Endothelial cell of umbilical vein (primary cell): ENCODE data around the gene UBE2K. TPM values are rescaled to one million over a fixed set of nuclear protein-coding genes. Genes with fewer than 3 reads are reported as not detected.
"Not testable (repeated sequence)": the region's sequence is repeated elsewhere in the genome, so short reads cannot be mapped to it uniquely, and the experiment has no call there.

Source experiments
- BruUV-seq: library from RNA; stranded (reverse); fragments of 400-500 nt; replicated peaks from 2 replicates; lab custom pipeline; 2021; lab: Mats Ljungman, UMichigan
- CTCF ChIA-PET: fragments of 300-600, 350-600 bp; sonication (Branson Sonifier 250); formaldehyde crosslinking; loops from one replicate; lab custom pipeline; 2021; ENCODE audit warnings: antibody characterized with exemption, inconsistent platforms; lab: Charles Lee
- POLR2A ChIA-PET: fragments of 300-600, 350-600 bp; sonication (Branson Sonifier 250); formaldehyde crosslinking; loops from one replicate; lab custom pipeline; 2021; ENCODE audit warnings: antibody characterized with exemption, inconsistent platforms; lab: Charles Lee
- DNase-seq: peaks from one replicate; pipeline ENCODE4 v3.0.0-alpha.2; 2011; ENCODE audit warnings: low read depth, low spot score
- FAIRE-seq: peaks from 2 replicates; lab custom pipeline; 2011; peaks lifted over from hg19 to GRCh38; lab: Jason Lieb, UNC
- H2AFZ ChIP-seq: 2 replicates; pipeline ENCODE4 v1.6.0; 2012; ENCODE audit warnings: low read depth, low read length, control low read depth, inconsistent platforms
- H3K27ac ChIP-seq: 2 replicates; pipeline ENCODE4 v1.5.1; 2011; ENCODE audit warnings: low read depth, mild to moderate bottlenecking, control low read depth, low read length, moderate library complexity; ENCODE audit not compliant: insufficient read depth
- H3K27me3 ChIP-seq, 2 experiments: 2 replicates each; pipeline versions ENCODE4 v1.6.0 to v1.6.1; 2011; ENCODE audit warnings: low read length in 2 of 2, mixed read lengths in 1 of 2; ENCODE audit not compliant: control insufficient read depth in 2 of 2, insufficient read depth in 2 of 2
- H3K36me3 ChIP-seq, 2 experiments: 2 replicates in 1 of 2; 3 replicates in 1 of 2; pipeline ENCODE4 v1.5.1; 2011; ENCODE audit warnings: low read length in 2 of 2, mild to moderate bottlenecking in 1 of 2, moderate library complexity in 1 of 2; ENCODE audit not compliant: control insufficient read depth in 2 of 2, insufficient read depth in 2 of 2; ENCODE audit errors: extremely low read depth in 1 of 2
- H3K4me1 ChIP-seq: 3 replicates; pipeline ENCODE4 v1.5.1; 2011; ENCODE audit warnings: mild to moderate bottlenecking, low read length; ENCODE audit not compliant: control insufficient read depth, insufficient read depth; ENCODE audit errors: extremely low read depth
- H3K4me2 ChIP-seq: 2 replicates; pipeline ENCODE4 v1.6.1; 2011; ENCODE audit warnings: low read length, control low read depth, mixed read lengths; ENCODE audit not compliant: insufficient read depth
- H3K4me3 ChIP-seq, 3 experiments: fragments of 200-600 bp in 1 of 3; sonication (generic), shearing (Covaris generic) in 1 of 3; replicated peaks in 1 of 3; 2 replicates each; pipeline ENCODE4 v1.5.1; 2011 to 2016; ENCODE audit warnings: control low read depth in 3 of 3, low read length in 3 of 3, mild to moderate bottlenecking in 2 of 3, inconsistent platforms in 1 of 3, low read depth in 1 of 3, moderate library complexity in 1 of 3; ENCODE audit not compliant: insufficient read depth in 1 of 3
- H3K79me2 ChIP-seq: 2 replicates; pipeline ENCODE4 v1.6.0; 2012; ENCODE audit warnings: low read length, inconsistent platforms; ENCODE audit not compliant: control insufficient read depth, insufficient read depth
- H3K9ac ChIP-seq: replicated peaks from 2 replicates; pipeline ENCODE3; 2011; ENCODE audit warnings: low read length, control low read depth; ENCODE audit not compliant: insufficient read depth; ENCODE audit errors: extremely low read depth
- H3K9me1 ChIP-seq: replicated peaks from 3 replicates; pipeline ENCODE4 v1.6.0; 2011; ENCODE audit warnings: mild to moderate bottlenecking, low read length; ENCODE audit not compliant: control insufficient read depth, insufficient read depth; ENCODE audit errors: extremely low read depth
- H3K9me3 ChIP-seq: replicated peaks from 2 replicates; pipeline ENCODE4 v1.5.1; 2012; ENCODE audit warnings: low read length, inconsistent platforms; ENCODE audit not compliant: control insufficient read depth, insufficient read depth
- H4K20me1 ChIP-seq: replicated peaks from 2 replicates; pipeline ENCODE3; 2011; ENCODE audit warnings: mild to moderate bottlenecking, low read length; ENCODE audit not compliant: control insufficient read depth, insufficient read depth; ENCODE audit errors: extremely low read depth
- EZH2 ChIP-seq: IDR thresholded peaks from 2 replicates; pipeline ENCODE4 v1.6.1; 2012; ENCODE audit warnings: borderline replicate concordance, low read depth, mild to moderate bottlenecking, moderate library complexity, low read length, inconsistent platforms; ENCODE audit not compliant: severe bottlenecking
- FOS ChIP-seq: IDR thresholded peaks from 2 replicates; pipeline ENCODE4 v1.6.1; 2011; ENCODE audit warnings: mild to moderate bottlenecking, low read length, moderate library complexity, borderline replicate concordance; ENCODE audit not compliant: insufficient read depth
- JUN ChIP-seq: IDR thresholded peaks from 2 replicates; pipeline ENCODE4 v1.6.1; 2011; ENCODE audit warnings: borderline replicate concordance, low read depth; ENCODE audit not compliant: insufficient read length, insufficient read depth
- POLR2A ChIP-seq: IDR thresholded peaks from 2 replicates; pipeline ENCODE4 v1.6.1; 2012; ENCODE audit warnings: low read depth, mild to moderate bottlenecking, control low read depth, low read length
- POLR2AphosphoS5 ChIP-seq: IDR thresholded peaks from 2 replicates; pipeline ENCODE4 v1.6.1; 2012; ENCODE audit warnings: low read depth, mild to moderate bottlenecking, control low read depth, low read length, moderate library complexity; ENCODE audit not compliant: insufficient read depth
- dilution Hi-C: fragments of 300-500 bp; cut with MboI; formaldehyde crosslinking; loops from one replicate; pipeline ENCODE4 v1.15.0; 2019; ENCODE audit warnings: low sequenced_read_pairs; ENCODE audit not compliant: extremely low pct_ligation_motif_present
- intact Hi-C: fragments of 100-400 bp; cut with micrococcal nuclease; formaldehyde crosslinking; loops from one replicate; pipeline ENCODE4 v1.10.0; 2022
- polyA plus RNA-seq, 4 experiments: library from polyadenylated mRNA; depleted of rRNA in 3 of 4; stranded (reverse) in 3 of 4; unstranded in 1 of 4; fragments of >200 nt; gene quantifications; 2 replicates each; pipeline versions ENCODE4 v1.2.1 to v1.2.3, GENCODE V29; 2011 to 2012; ENCODE audit warnings: missing spikeins in 1 of 4
- total RNA-seq: library from RNA; stranded (reverse); gene quantifications from 2 replicates; pipeline ENCODE4 v1.2.3, GENCODE V29; 2021
- TF ChIP-seq, protein P1 (sequence below): IDR thresholded peaks from 2 replicates; pipeline ENCODE4 v1.6.1; 2011; ENCODE audit not compliant: insufficient read depth, insufficient read length

UBE2K gene
- total and polyA plus RNA-seq, 2 donors (not counting 3 experiments of a cell fraction or from before 2014, with no cell fraction given), result 32.5 to 97.8 TPM

DNA sequence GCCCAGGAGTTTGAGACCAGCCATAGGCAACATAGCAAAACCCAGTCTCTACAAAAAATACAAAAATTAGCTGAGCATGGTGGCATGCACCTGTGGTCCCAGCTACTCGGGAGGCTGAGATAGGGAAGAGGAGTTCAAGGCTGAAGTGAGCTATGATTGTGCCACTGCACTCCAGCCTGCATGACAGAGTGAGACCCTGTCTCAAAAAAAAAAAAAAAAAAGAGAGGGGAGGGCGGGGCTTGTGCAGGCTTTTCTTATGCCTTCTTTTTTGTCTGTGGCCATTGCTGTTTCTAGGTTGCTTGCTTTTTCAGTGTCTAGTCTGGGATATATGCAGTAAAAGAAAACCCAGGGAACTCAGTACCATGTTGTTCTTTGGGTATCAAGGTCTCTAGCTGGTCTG, 16.9 kb upstream of the UBE2K start:
- dilution Hi-C loops, H3K4me2 ChIP-seq, H3K9ac ChIP-seq, BruUV-seq, H3K36me3 ChIP-seq, H4K20me1 ChIP-seq, H3K27me3 ChIP-seq, CTCF ChIA-PET, H3K4me3 ChIP-seq, H2AFZ ChIP-seq, FAIRE-seq, H3K9me3 ChIP-seq, DNase-seq, intact Hi-C loops, H3K4me1 ChIP-seq, H3K9me1 ChIP-seq, H3K79me2 ChIP-seq, H3K27ac ChIP-seq: not testable (repeated sequence)
- POLR2A ChIA-PET, result interaction anchor here (0.7 kb wide), 1 partner anchor 803 kb away, joined by 4 read pairs; no protein-coding TSS in a partner anchor

DNA sequence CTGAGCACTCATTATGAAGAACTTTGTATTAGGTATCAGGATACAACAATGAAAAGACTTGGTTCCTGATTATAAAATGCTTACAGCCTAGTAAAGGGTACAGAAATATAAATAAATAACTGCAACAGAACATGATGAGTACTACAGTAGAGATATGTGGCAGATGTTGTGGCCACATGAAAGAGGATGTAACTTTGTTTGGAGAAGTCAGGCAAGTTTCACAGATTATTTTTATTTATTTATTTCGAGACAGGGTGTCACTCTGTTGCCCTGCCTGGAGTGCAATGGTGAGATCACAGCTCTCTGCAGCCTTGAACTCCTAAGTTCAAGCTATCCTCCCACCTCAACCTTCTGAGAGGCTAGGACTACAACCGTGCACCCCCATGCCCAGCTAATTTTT, 15.8 kb upstream of the UBE2K start:
- Histone ChIP-seq H3K9me3 (no peaks in the 10 kb centered on the region), H3K27me3 (peaks cover 5 to 6% of the 10 kb centered on the region in 2 experiments), H3K79me2 (no peaks in the 10 kb centered on the region), H3K9ac (no peak overlapping the region), H2AFZ (no peak overlapping the region), H3K4me1 (no peaks in the 10 kb centered on the region), H3K27ac (no peak overlapping the region), H3K4me3 (no peak overlapping the region), H3K4me2 (no peak overlapping the region), H3K9me1 (no peaks in the 10 kb centered on the region), H3K36me3 (no peaks in the 10 kb centered on the region), H4K20me1 (no peaks in the 10 kb centered on the region)
- dilution Hi-C loops (no loop called here), intact Hi-C loops (no loop called here)
- POLR2A ChIA-PET, result no interaction called here
- CTCF ChIA-PET, result no interaction called here
- DNase-seq (no peak), FAIRE-seq (no peak)
- no TSS peak for BruUV-seq
- TF ChIP-seq POLR2A (no peak), FOS (no peak), POLR2AphosphoS5 (no peak), EZH2 (no peak), JUN (no peak)
- TF ChIP-seq, protein P1, sequence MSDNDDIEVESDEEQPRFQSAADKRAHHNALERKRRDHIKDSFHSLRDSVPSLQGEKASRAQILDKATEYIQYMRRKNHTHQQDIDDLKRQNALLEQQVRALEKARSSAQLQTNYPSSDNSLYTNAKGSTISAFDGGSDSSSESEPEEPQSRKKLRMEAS, result no peak
